Vagina (tissue), 2 donors: Measurements from ENCODE around the gene COMTD1.

Experiments used
- CTCF ChIP-seq, 3 experiments: fragments of 450-650 bp in 2 of 3; fragments of 200-600 bp in 1 of 3; sonication (generic) in 1 of 3; IDR thresholded peaks; one replicate each; pipeline ENCODE4 v1.5.1; 2017 to 2019; ENCODE audit warnings: antibody characterized with exemption in 3 of 3, mild to moderate bottlenecking in 2 of 3, moderate library complexity in 2 of 3
- POLR2A ChIP-seq, 2 donors: fragments of 450-650 bp; IDR thresholded peaks; one replicate each; pipeline ENCODE4 v1.6.1; 2017; ENCODE audit warnings: antibody characterized with exemption in 2 of 2, mild to moderate bottlenecking in 2 of 2, moderate library complexity in 2 of 2
- POLR2AphosphoS5 ChIP-seq, 2 donors: sonication (generic); formaldehyde crosslinking; IDR thresholded peaks; one replicate each; pipeline ENCODE4 v1.9.0; 2017; ENCODE audit warnings: antibody characterized with exemption in 2 of 2, mild to moderate bottlenecking in 2 of 2, low read depth in 1 of 2; ENCODE audit not compliant: insufficient read depth in 1 of 2

- no peak for TF ChIP-seq CTCF (IDR thresholded peaks at IDR 0.05)
- no peak for TF ChIP-seq POLR2AphosphoS5 (IDR thresholded peaks at IDR 0.05; ENCODE audit: insufficient read depth in 1 of 2, low read depth in 1 of 2)
- TF ChIP-seq POLR2A (IDR thresholded peaks at IDR 0.05) = no peak
Observed at GRCh38 chr10:75239096-75239790, 3.5 kb upstream of the COMTD1 start.
